ENCODE data around the gene ANKLE1.

GRCh38 chr19:17309198-17309964, 27.7 kb downstream of the ANKLE1 start, which contains the start of gene DDA1:
- TF ChIP-seq POLR2A (IDR thresholded peaks at IDR 0.05) (peak; percentile 27 to 62), CTCF (IDR thresholded peaks at IDR 0.05) (peak in 1 of 5 experiments; percentile 38), EP300 (IDR thresholded peaks at IDR 0.05) (peak; percentile 69 to 87)

All from tibial nerve (tissue), 4 donors.